HAP-1 (cell line): ENCODE data around the gene CA12.
"Not testable (repeated sequence)": the region's sequence is repeated elsewhere in the genome, so short reads cannot be mapped to it uniquely, and the experiment has no call there.

Experiments
- DNase-seq, 2 experiments: peaks; one replicate each; pipeline ENCODE4 v3.0.0-alpha.2; 2016 to 2020; ENCODE audit warnings: low spot score in 2 of 2
- H3K27me3 ChIP-seq: fragments of 250-450 bp; sonication (Bioruptor Pico); 2 replicates; pipeline ENCODE4 v1.5.1; 2020; ENCODE audit warnings: low read depth, mild to moderate bottlenecking, moderate library complexity
- H3K36me3 ChIP-seq: fragments of 250-450 bp; sonication (Bioruptor Pico); replicated peaks from 2 replicates; pipeline ENCODE4 v1.5.1; 2020; ENCODE audit warnings: mild to moderate bottlenecking
- H3K4me1 ChIP-seq: fragments of 250-450 bp; sonication (Bioruptor Pico); 2 replicates; pipeline ENCODE4 v1.5.1; 2020; ENCODE audit warnings: mild to moderate bottlenecking
- H3K4me3 ChIP-seq: fragments of 250-450 bp; sonication (Bioruptor Pico); 2 replicates; pipeline ENCODE4 v1.5.1; 2020; ENCODE audit warnings: mild to moderate bottlenecking, moderate library complexity
- H3K9me3 ChIP-seq: fragments of 250-450 bp; sonication (Bioruptor Pico); 2 replicates; pipeline ENCODE4 v1.5.1; 2020; ENCODE audit warnings: mild to moderate bottlenecking, moderate library complexity
- in situ Hi-C: fragments of 300-500 bp; cut with MboI; formaldehyde crosslinking; loops from 3 replicates; pipeline ENCODE4 v1.14.3; 2020; ENCODE audit warnings: low sequenced_read_pairs, inconsistent platforms, mixed read lengths

CA12 gene

DNA sequence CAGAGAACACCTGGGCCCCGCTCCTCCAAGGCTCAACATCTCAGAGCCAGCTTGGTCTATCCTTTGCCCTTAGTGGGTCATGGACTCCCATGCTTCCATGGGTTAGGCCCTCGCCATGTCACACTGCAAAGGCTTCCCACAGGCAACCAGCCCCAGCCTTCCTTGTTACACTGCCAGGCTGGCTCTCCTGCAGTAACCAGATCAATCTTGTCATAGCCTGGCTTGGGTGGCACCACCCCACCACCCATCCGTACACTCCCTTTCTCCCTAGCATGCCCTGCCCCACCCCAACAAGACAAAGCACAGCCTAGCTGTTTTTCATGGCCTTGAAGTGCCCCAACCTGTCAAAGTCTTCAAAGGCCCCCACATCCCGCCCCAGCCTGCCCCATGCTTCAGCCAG lies 30.5 kb downstream of the CA12 start:
- Histone ChIP-seq H3K9me3 (no peaks in the 10 kb centered on the region), H3K4me3 (no peak overlapping the region), H3K36me3 (no peaks in the 10 kb centered on the region), H3K27me3 (peaks cover 100% of the 10 kb centered on the region), H3K4me1 (no peaks in the 10 kb centered on the region)
- in situ Hi-C loops, result no loop called here
- no peak for DNase-seq

DNA sequence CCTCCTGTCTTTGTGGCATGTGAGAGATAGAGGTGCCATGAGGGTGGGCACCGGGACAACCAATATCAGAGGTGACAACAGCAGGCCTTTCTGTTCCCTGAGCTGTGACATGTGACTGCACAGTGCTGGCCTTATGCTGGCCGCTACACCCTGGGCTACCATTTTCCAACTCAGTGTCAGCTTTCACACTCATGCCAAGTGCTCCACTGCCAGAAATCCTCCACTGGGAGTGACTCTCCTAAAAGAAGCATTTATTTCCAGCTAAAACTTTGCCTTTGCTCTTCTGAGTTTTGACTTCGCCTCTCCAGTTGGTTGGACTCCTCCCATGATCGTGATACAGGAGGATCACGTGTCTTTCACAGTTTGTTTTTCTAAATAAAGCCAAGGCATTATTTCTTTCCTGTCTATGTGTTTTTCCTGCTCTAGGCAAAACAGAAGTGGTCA lies 31.4 kb downstream of the CA12 start:
- Histone ChIP-seq H3K36me3 (no peaks in the 10 kb centered on the region), H3K27me3 (peaks cover 100% of the 10 kb centered on the region), H3K9me3 (no peaks in the 10 kb centered on the region), H3K4me3 (no peak overlapping the region), H3K4me1 (no peaks in the 10 kb centered on the region)
- in situ Hi-C loops, result no loop called here
- no peak for DNase-seq

DNA sequence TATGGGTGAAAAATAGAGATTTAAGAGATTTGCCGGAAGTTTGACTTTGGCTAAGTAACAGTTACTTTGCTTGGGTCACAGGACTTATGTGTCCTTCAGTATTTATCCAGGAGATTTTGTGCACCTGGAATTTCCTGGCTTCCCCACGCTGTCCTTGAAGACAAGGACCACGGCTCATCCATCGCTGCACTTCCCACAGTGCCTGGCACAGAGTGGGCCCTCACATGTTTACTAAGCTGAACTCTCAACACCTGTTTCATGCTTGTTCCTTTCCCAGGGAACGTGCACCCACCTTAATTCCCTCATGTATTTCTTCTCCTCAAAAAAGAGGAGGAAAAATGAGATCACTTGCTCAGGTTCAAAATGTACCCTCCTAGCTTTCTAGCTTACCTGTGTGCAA lies 32.0 kb downstream of the CA12 start:
- Histone ChIP-seq H3K27me3 (peaks cover 100% of the 10 kb centered on the region), H3K4me3 (no peak overlapping the region), H3K4me1 (no peaks in the 10 kb centered on the region), H3K9me3 (no peaks in the 10 kb centered on the region), H3K36me3 (no peaks in the 10 kb centered on the region)
- in situ Hi-C loops, result no loop called here
- no peak for DNase-seq

DNA sequence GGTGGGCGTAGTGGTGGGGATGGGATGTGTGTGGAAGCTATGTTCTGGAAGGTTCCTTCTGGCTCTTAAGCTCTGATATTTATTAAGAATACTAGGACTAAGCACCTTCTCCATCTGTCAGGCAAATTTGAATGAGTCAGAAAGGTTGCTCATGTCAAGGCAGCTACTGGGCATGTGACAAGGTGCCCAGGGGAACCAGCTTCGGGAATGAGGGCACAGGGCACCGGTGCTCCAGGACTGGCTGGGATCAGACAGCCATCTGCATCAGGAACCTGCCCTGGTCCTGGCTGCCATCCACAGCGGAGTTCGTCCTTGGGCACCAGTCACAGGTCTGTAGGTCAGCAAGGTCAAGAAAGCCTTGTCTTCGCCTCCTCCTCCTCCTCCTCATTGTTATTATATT lies 32.5 kb downstream of the CA12 start:
- no peaks in the 10 kb centered on the region for H3K9me3 ChIP-seq
- H3K4me1 ChIP-seq, result no peaks in the 10 kb centered on the region
- H3K4me3 ChIP-seq, result no peak overlapping the region
- peaks cover 100% of the 10 kb centered on the region for H3K27me3 ChIP-seq
- no peaks in the 10 kb centered on the region for H3K36me3 ChIP-seq
- in situ Hi-C loops, result no loop called here
- DNase-seq, result no peak

DNA sequence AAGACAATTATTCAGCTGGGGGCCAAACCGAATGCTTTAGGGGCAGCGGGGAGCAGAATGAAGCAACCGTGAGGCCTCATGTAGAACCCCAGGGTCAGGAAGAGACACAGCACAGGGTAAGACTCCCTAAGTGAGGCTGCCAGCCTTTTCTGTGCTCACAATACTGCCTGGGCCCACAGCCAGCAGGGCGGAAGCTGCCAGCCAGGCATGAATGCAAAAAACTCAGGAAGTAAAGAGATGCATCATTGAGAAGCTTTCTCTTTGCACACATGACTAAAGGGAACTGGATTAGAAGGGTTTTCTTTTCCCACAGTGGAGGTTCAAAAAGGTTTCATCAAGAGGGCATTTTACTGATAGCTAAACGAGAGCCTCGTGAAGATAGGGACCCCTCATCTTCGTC lies 33.3 kb downstream of the CA12 start:
- DNase-seq, result no peak
- H3K27me3 ChIP-seq, result peaks cover 100% of the 10 kb centered on the region
- no peaks in the 10 kb centered on the region for H3K36me3 ChIP-seq
- H3K4me1 ChIP-seq, result no peaks in the 10 kb centered on the region
- no peak overlapping the region for H3K4me3 ChIP-seq
- H3K9me3 ChIP-seq, result no peaks in the 10 kb centered on the region
- in situ Hi-C loops, result no loop called here

DNA sequence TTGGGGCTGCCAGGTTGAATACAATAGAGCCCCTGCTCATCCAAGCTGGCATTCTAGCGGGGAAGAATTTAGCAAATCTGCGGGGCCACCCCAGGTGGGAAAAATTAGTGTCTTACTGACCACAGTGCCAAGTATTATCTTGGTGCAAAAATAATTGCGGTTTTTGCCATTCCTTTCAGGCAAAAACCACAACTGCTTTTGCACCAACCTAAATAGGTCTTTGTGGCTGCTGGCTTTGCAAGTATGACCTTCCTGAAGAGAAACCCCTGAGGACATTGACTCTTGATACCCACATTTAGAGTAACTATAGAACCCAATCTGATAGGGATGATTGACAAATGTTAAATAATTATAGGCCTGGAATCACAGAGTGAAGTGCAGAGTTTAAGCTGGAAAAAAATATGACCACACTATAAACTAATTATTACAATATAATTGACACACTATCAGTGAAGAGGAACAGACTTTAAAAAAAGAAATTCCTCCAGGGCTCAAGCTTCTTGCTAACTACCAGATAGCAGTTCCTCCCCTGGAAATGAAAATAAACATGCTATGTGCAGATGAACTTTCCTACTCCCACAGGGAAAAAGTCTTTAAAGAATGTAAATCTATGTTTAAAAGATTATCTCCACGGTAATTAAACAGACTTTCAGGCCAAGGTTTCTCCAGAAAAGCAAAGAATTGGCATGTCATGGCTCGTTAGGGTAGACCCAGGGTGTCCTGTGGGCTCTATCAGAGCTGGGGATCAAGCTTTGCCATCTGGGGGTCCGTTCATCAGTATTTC lies 34.4 kb downstream of the CA12 start:
- Histone ChIP-seq H3K4me1 (no peaks in the 10 kb centered on the region), H3K4me3 (no peak overlapping the region), H3K36me3 (no peaks in the 10 kb centered on the region), H3K27me3 (peaks cover 95% of the 10 kb centered on the region), H3K9me3 (no peaks in the 10 kb centered on the region)
- DNase-seq, result no peak
- in situ Hi-C loops, result no loop called here

DNA sequence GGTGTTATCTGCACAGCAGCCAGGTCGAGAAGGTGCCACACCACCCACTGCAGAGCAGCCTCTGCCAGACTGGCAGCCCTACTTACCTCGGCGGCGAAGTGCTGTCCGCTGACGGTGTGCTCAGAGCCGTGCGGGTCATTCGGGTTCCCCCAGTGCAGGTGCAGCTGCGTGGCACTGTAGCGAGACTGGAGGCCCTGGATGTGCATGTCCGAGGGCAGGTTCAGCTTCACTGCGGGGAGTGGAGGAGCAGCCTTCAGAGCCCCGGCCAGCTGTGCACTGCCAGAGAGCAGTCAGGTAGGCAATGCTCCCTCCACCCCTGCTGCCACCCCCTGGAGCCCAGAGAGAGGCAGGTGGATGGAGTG lies 36.3 kb downstream of the CA12 start:
- DNase-seq, result no peak
- peaks cover 95% of the 10 kb centered on the region for H3K27me3 ChIP-seq
- in situ Hi-C loops, result no loop called here
- no peak overlapping the region for H3K4me3 ChIP-seq
- no peaks in the 10 kb centered on the region for H3K36me3 ChIP-seq
- no peaks in the 10 kb centered on the region for H3K4me1 ChIP-seq
- H3K9me3 ChIP-seq, result no peaks in the 10 kb centered on the region

DNA sequence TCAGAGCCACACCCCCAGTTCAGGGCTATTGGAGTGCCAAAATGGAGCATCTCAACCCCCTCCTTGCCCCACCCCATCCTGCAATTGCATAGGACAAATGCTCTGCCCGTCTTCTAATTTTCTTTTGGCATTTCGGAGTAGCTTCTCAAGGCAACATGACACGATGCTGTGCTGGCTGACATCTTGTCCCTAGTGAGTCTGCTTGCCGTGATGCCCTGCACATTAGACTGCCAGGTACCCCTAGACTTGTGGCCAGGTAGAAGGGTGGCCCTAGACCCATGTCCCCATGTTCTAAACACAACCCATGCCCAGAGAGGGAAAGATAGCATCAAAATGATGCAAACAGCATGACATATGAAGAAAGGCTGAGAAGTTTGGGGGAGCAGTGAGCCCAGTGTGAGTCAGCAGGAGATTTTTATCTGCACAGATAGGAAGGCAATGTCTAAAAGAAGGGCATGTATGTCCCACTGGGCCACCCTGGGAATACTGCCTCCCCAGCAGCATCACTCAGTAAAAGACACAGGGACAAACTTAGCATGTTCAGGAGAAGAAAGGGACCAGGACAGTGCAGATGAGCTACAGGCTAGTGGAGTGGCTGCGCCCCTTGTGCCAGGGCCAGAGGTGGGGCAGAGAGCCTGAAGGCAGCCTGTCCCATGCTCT lies 36.8 kb downstream of the CA12 start:
- in situ Hi-C loops, result no loop called here
- Histone ChIP-seq H3K9me3 (no peaks in the 10 kb centered on the region), H3K4me3 (no peak overlapping the region), H3K4me1 (no peaks in the 10 kb centered on the region), H3K36me3 (no peaks in the 10 kb centered on the region), H3K27me3 (peaks cover 95% of the 10 kb centered on the region)
- DNase-seq, result no peak

DNA sequence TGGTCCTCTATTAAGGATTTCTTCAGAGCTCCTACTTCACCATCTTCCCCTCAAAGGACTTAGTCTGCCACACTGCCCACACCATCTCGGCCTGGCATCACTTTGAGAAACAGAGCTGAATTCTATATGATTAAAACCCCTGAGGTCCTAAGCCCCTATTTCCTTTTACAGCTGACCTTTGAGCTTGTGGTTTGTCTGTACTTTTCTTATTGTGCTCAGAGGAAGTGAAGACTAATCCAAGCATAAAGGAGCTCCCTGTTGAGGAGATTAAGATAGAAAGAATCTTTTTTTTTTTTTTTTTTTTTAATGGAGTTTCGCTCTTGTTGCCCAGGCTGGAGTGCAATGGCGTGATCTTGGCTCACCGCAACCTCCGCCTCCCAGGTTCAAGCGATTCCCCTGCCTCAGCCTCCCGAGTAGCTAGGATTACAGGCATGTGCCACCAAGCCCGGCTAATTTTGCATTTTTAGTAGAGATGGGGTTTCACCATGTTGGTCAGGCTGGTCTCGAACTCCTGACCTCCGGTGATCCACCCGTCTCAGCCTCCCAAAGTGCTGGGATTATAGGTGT lies 38.6 kb downstream of the CA12 start:
- peak in 1 of 2 experiments; percentile 89 for DNase-seq
- H3K4me1 ChIP-seq, H3K36me3 ChIP-seq, in situ Hi-C loops, H3K9me3 ChIP-seq, H3K4me3 ChIP-seq: not testable (repeated sequence)
- peaks cover 95% of the 10 kb centered on the region for H3K27me3 ChIP-seq

DNA sequence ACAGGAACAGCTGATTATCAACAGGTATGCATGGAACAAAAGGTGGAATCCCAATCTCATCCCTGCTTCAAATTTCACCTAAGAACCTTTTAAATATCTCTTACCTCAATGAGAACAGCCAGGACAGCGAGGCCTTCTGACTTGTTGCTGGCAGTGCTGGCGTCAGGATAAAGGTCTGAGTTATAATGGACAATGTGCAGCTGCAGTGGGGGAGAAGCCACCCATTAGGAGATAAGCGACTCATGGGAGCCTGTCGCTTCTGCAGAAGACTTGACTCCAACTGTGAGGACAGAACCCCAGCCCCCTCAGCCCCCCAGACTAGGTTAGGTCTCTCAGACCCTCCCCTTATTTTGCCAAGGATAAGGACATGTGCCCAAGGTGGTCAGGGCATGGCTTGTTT lies 39.7 kb downstream of the CA12 start:
- H3K4me1 ChIP-seq, result no peaks in the 10 kb centered on the region
- H3K9me3 ChIP-seq, result no peaks in the 10 kb centered on the region
- no peaks in the 10 kb centered on the region for H3K36me3 ChIP-seq
- H3K27me3 ChIP-seq, result peaks cover 95% of the 10 kb centered on the region
- DNase-seq, result no peak
- H3K4me3 ChIP-seq, result no peak overlapping the region
- in situ Hi-C loops, result no loop called here

DNA sequence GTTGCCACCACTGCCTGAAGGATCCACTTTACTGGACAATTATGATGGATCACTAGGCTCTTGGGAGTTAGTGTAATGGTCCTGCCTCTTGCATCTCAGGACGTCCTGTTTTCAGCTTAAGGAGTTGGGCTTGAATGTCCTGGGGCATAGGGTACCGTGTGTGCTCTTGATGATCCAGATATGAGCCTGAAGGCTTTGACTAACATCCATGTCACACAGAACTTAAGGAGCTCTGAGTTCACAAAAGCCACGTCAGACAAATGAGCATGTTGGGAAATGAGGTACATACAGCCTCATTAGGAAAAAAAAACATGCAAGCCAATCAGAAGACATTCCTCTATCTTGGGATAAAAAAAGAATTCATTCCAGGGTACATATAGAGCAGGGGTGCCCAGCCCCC lies 40.8 kb downstream of the CA12 start:
- no peaks in the 10 kb centered on the region for H3K4me1 ChIP-seq
- in situ Hi-C loops, result no loop called here
- H3K36me3 ChIP-seq, result no peaks in the 10 kb centered on the region
- no peak overlapping the region for H3K4me3 ChIP-seq
- no peaks in the 10 kb centered on the region for H3K9me3 ChIP-seq
- H3K27me3 ChIP-seq, result peaks cover 94% of the 10 kb centered on the region
- no peak for DNase-seq

DNA sequence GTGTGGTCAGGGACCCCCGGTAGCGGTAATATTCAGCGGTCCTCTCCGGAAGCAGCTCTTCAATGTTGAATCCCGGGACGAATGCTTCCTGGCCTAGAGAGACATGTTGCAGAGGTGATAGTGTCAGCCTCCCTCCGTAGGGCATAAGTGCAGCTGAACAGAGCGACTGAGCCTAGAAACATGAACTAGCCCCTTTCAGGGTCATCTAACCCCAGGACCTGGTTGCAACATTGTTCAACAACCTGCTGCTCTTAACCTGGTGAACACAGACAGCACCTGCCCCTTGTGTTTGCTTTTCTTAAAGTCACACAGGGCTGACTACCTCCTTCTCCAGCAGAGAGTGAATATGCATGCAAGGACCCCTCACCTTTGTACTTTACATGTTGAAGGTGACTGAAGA lies 41.3 kb downstream of the CA12 start:
- Histone ChIP-seq H3K27me3 (peaks cover 92% of the 10 kb centered on the region), H3K36me3 (no peaks in the 10 kb centered on the region), H3K9me3 (no peaks in the 10 kb centered on the region), H3K4me1 (no peaks in the 10 kb centered on the region), H3K4me3 (no peak overlapping the region)
- in situ Hi-C loops, result no loop called here
- no peak for DNase-seq

DNA sequence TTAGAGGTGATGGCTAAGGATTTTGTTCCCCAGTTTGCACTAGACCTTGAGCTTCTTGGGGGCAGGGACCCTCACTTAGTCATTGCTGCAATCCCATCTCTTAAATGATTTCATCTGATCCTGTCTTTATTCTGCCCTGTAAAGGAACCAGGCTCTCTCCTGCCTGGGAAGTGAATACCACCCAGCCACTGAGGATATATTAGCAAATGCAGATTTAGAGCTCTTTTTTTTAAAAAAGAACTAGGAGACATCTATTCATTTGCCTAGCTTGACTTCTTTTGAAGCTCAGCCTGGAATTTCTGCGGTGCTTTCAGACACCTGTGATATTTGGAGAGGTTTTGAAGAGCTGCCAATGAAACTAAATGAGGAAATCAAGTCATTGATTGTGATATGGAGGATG lies 41.8 kb downstream of the CA12 start:
- H3K4me1 ChIP-seq, result no peaks in the 10 kb centered on the region
- no peaks in the 10 kb centered on the region for H3K36me3 ChIP-seq
- DNase-seq, result no peak
- H3K27me3 ChIP-seq, result peaks cover 92% of the 10 kb centered on the region
- in situ Hi-C loops, result no loop called here
- H3K4me3 ChIP-seq, result no peak overlapping the region
- H3K9me3 ChIP-seq, result no peaks in the 10 kb centered on the region

DNA sequence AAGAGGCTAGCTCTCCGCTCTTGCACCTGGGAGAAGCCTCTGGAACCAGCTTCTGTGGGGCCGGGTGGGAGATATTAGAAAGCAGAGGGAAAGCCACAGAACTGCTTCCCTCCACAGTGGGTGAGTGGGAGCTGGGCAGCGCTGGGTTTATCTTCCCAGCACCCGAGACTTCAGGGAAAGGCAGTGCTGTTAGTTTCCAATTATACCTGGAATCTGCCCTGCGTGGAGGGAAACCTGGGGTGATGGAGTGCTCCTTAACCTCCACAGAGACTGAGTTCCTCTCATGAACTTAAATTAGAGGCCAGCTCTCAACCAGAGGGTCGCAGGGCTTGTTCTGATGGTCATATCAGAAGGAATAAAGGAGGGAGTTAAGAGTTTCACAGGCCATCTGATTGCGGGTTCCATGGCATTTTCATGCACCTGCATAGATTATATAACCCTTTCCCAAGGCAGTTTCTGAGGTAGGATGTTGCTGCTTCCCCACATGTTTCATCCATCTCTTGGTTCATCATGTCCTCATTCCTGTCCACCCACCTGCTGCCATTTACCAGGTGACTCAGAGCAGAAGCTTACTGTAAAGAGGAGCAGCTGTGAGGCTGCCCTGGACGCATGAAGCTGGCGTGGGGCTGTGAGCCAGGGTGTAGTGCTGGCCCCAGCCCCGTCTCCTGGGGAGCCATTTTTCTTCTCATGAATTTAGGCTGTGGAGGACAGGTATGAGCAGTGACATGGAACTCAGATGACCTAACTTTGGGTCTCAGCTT lies 42.5 kb downstream of the CA12 start:
- H3K4me3 ChIP-seq, result no peak overlapping the region
- DNase-seq, result no peak
- in situ Hi-C loops, result no loop called here

More for the DNA sequence above, 42.5 kb downstream of the CA12 start:
- no peaks in the 10 kb centered on the region for H3K9me3 ChIP-seq
- peaks cover 90% of the 10 kb centered on the region for H3K27me3 ChIP-seq
- H3K4me1 ChIP-seq, result no peaks in the 10 kb centered on the region
- H3K36me3 ChIP-seq, result no peaks in the 10 kb centered on the region
